Erythroblast (primary cell): ENCODE results near the gene CENPC.

Experiments
- GATA1 ChIP-seq: IDR thresholded peaks from 2 replicates; pipeline ENCODE4 v1.6.1; 2011; ENCODE audit warnings: low read depth, mild to moderate bottlenecking, control low read depth, low read length, moderate library complexity
- POLR2A ChIP-seq: IDR thresholded peaks from 2 replicates; pipeline ENCODE4 v1.6.1; 2011; ENCODE audit warnings: mild to moderate bottlenecking, low read length

DNA sequence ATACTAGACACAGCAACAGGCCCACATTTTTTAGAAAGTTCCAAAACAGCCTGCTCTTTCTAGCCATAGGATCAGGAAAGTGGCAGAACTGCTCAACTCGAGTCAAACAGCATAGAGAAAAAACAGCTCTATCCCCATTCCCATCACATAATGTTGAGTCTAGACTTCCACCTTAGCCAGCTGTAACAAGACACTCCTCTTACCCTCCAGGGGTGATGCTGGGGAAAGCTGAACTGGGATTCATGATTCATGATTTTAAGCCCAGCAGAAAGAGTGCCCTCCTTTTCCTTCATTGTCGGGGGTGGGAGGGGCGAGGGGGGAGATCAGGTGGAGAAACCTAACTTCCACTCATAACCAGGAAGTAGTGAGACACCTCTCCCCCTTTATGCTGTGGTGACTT is 86.1 kb downstream of the CENPC start:
- TF ChIP-seq POLR2A (no peak), GATA1 (no peak)
